OCI-LY1 (cell line): ENCODE data around the gene RER1.

ENCODE experiments used
- H2AFZ ChIP-seq: fragments of 200-600 bp; sonication (generic), shearing (Covaris generic); 2 replicates; pipeline ENCODE4 v1.6.0; 2014; ENCODE audit warnings: antibody characterized with exemption, mild to moderate bottlenecking, low read length
- H3F3A ChIP-seq: fragments of 200-600 bp; sonication (generic), shearing (Covaris generic); 2 replicates; pipeline ENCODE4 v1.6.0; 2014; ENCODE audit warnings: mild to moderate bottlenecking, antibody characterized with exemption, low read length, moderate library complexity; ENCODE audit not compliant: insufficient read depth
- H3K27ac ChIP-seq: fragments of 200-600 bp; sonication (generic); 2 replicates; pipeline ENCODE4 v1.5.1; 2014; ENCODE audit warnings: low read length, mixed run types, mild to moderate bottlenecking, low read depth; ENCODE audit not compliant: poor library complexity, severe bottlenecking
- H3K27me3 ChIP-seq: fragments of 200-600 bp; sonication (generic); 2 replicates; pipeline ENCODE4 v1.6.0; 2014; ENCODE audit warnings: antibody characterized with exemption, mild to moderate bottlenecking, low read length, moderate library complexity; ENCODE audit not compliant: insufficient read depth
- H3K36me3 ChIP-seq: fragments of 200-600 bp; sonication (generic); 2 replicates; pipeline ENCODE4 v1.6.1; 2014; ENCODE audit warnings: mild to moderate bottlenecking, antibody characterized with exemption, low read length, moderate library complexity, mixed read lengths; ENCODE audit not compliant: insufficient read depth
- H3K4me1 ChIP-seq: fragments of 200-600 bp; sonication (generic); 2 replicates; pipeline ENCODE4 v1.5.1; 2014; ENCODE audit warnings: mild to moderate bottlenecking, low read length, moderate library complexity; ENCODE audit not compliant: insufficient read depth, severe bottlenecking
- H3K4me2 ChIP-seq: fragments of 200-600 bp; sonication (generic), shearing (Covaris generic); 2 replicates; pipeline ENCODE4 v1.6.1; 2014; ENCODE audit warnings: low read length
- H3K4me3 ChIP-seq: fragments of 200-600 bp; sonication (generic); 2 replicates; pipeline ENCODE4 v1.5.1; 2014; ENCODE audit warnings: low read length, low read depth, mild to moderate bottlenecking, mixed read lengths; ENCODE audit not compliant: poor library complexity, severe bottlenecking
- H3K79me2 ChIP-seq: fragments of 200-600 bp; shearing (Covaris generic); 2 replicates; pipeline ENCODE4 v1.6.1; 2016; ENCODE audit warnings: mixed run types, low read length, mixed read lengths; ENCODE audit not compliant: insufficient read depth
- H3K9ac ChIP-seq: fragments of 200-600 bp; sonication (generic), shearing (Covaris generic); 2 replicates; pipeline ENCODE4 v1.6.1; 2014; ENCODE audit warnings: mild to moderate bottlenecking, low read length, mixed read lengths
- H3K9me2 ChIP-seq: fragments of 200-600 bp; sonication (generic), shearing (Covaris generic); 2 replicates; pipeline ENCODE4 v1.6.1; 2014; ENCODE audit warnings: low read depth, mild to moderate bottlenecking, low read length, mixed read lengths
- H3K9me3 ChIP-seq: fragments of 200-600 bp; shearing (Covaris generic); 2 replicates; pipeline ENCODE4 v1.6.1; 2014; ENCODE audit warnings: low read length, mixed read lengths
- H4K20me1 ChIP-seq: fragments of 200-600 bp; sonication (generic), shearing (Covaris generic); 2 replicates; pipeline ENCODE4 v1.6.0; 2016; ENCODE audit warnings: mild to moderate bottlenecking, low read length; ENCODE audit not compliant: insufficient read depth
- CTCF ChIP-seq: fragments of 200-600 bp; sonication (generic), shearing (Covaris generic); IDR thresholded peaks from 2 replicates; pipeline ENCODE4 v1.5.1; 2017; ENCODE audit warnings: mild to moderate bottlenecking, antibody characterized with exemption, low read length, moderate library complexity, mixed read lengths
- EZH2 ChIP-seq: fragments of 200-600 bp; sonication (generic), shearing (Covaris generic); IDR thresholded peaks from 2 replicates; pipeline ENCODE4 v1.8.0; 2017; ENCODE audit warnings: borderline replicate concordance, mixed run types, mild to moderate bottlenecking, antibody characterized with exemption, low read length, moderate library complexity, mixed read lengths

Gene RER1

GRCh38 chr1:2391041-2391930 is at the start of gene RER1, which contains the start of gene MORN1:
Gene RER1, plus strand, starts transcription at chr1:2391841. Its CDS starts 3,950 bp downstream, at chr1:2395791.
Gene MORN1, minus strand, starts transcription at chr1:2391554. Its CDS starts 21 bp downstream, at chr1:2391533.
- Histone ChIP-seq H3K27ac (no peak within 1 kb of the TSS), H3K4me2 (peak within 1 kb of the TSS; percentile 94), H3K27me3 (no peaks in the 10 kb centered on the region), H3K4me3 (peak within 1 kb of the TSS; percentile 100), H3K36me3 (peaks cover 34% of the 10 kb centered on the region), H3K4me1 (peaks cover 32% of the 10 kb centered on the region), H3K79me2 (peaks cover 22% of the 10 kb centered on the region), H2AFZ (peak within 1 kb of the TSS; percentile 78; the same call in 1 of the 2 replicates), H3K9me2 (no peaks in the 10 kb centered on the region), H3K9ac (peak within 1 kb of the TSS; percentile 97), H4K20me1 (no peaks in the 10 kb centered on the region), H3F3A (no peaks in the 10 kb centered on the region), H3K9me3 (no peaks in the 10 kb centered on the region)
- TF ChIP-seq EZH2 (no peak), CTCF (no peak)

GRCh38 chr1:2342384-2343022 is 49.1 kb upstream of the RER1 start:
- TF ChIP-seq CTCF (no peak), EZH2 (no peak)
- Histone ChIP-seq H3K4me2 (no peak overlapping the region), H3K27ac (no peak overlapping the region), H3K4me3 (no peak overlapping the region), H3K79me2 (no peaks in the 10 kb centered on the region), H3K9me2 (no peaks in the 10 kb centered on the region), H3K27me3 (no peaks in the 10 kb centered on the region), H3K36me3 (no peaks in the 10 kb centered on the region), H3K4me1 (no peaks in the 10 kb centered on the region), H2AFZ (no peak overlapping the region), H3F3A (no peaks in the 10 kb centered on the region), H3K9me3 (no peaks in the 10 kb centered on the region), H4K20me1 (no peaks in the 10 kb centered on the region), H3K9ac (no peak overlapping the region)

DNA sequence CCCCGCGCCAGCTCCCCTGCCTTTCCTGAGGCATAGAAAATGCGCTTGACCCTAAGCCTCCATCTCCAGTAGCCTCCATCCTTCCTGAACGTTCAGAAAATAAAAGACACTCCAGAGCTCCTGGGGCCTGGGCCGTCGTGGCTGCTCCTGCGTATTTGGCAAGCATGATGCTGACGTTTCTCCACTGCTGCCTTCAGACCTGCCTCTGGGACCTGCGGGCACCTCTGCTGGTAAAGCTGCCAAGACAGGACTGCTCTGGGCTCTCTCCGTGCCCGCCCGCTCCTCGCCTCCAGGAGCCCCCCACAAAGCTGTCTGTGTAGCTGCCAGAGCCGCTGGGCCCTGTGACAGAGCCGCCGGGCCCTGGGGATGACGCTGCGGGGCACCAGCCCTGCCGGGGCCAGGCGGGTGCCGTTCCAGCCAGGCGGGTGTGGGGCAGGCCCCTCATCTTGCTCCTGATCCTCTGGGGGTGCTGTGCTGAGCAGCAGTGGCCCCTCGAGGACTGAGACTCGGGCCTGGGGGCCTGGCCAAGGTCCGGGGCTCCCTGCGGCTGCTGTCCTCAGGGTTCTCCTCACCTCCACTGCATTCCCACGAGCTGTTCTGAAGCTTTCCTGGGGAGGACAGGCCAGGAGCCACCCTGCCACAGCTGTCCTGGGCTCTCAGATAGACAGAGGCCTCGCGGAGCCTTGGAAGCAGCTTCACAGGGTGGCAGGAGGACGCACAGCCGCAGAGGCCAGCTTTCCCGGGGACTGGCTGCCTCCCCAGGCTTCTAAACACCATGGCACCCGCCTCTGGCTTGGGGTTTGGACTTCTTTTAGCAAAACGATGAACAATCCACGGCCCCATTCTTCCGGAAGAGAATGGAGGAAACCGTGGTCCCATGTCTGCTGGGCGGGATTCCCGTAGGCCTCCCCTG is 48.4 kb upstream of the RER1 start:
- no peak overlapping the region for H3K4me3 ChIP-seq
- H2AFZ ChIP-seq: no peak overlapping the region
- H3K9me3 ChIP-seq: no peaks in the 10 kb centered on the region
- no peaks in the 10 kb centered on the region for H3K36me3 ChIP-seq
- H3K9me2 ChIP-seq: no peaks in the 10 kb centered on the region
- H3F3A ChIP-seq: no peaks in the 10 kb centered on the region
- TF ChIP-seq CTCF (no peak), EZH2 (no peak)
- no peaks in the 10 kb centered on the region for H4K20me1 ChIP-seq
- no peaks in the 10 kb centered on the region for H3K79me2 ChIP-seq
- no peak overlapping the region for H3K27ac ChIP-seq
- no peaks in the 10 kb centered on the region for H3K27me3 ChIP-seq
- H3K4me2 ChIP-seq: no peak overlapping the region
- no peak overlapping the region for H3K9ac ChIP-seq
- H3K4me1 ChIP-seq: no peaks in the 10 kb centered on the region
